ENCODE measurements around the gene ATG4B. TPM values are rescaled to one million over a fixed set of nuclear protein-coding genes. Genes with fewer than 3 reads are reported as not detected.

The ATG4B gene
- total RNA-seq, 2 experiments from 2014 or later: 86.5 to 89.4 TPM

DNA sequence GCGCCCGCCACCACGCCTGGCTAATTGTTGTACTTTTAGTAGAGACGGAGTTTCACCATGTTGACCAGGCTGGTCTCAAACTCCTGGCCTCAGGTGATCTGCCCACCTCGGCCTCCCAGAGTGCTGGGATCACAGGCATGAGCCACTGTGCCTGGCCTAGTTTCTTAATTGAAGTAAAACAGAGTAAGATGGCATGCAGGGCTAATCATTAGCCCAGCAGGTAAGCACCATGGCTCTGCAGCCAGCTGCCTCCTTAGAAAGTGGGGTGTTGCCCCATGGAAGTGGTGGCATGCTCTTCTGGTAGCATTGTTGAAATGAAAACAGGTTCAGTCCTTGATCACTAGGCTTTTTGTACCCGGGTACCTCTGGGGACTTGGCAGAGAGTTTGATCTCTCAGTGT, 12.4 kb downstream of the ATG4B start:
- Histone ChIP-seq H3K27ac (ENCODE audit: low read depth in 1 of 2, low read length in 2 of 2) (no peak overlapping the region), H3K9me3 (ENCODE audit: control insufficient read depth in 1 of 2, insufficient read depth in 1 of 2, low read length in 2 of 2) (no peaks in the 10 kb centered on the region), H3K36me3 (ENCODE audit: insufficient read depth, low read length) (peaks cover 41% of the 10 kb centered on the region), H3K4me3 (ENCODE audit: low read length) (no peak overlapping the region), H3K4me1 (ENCODE audit: insufficient read depth, low read length) (peaks cover 6% of the 10 kb centered on the region), H3K27me3 (ENCODE audit: control insufficient read depth in 1 of 2, insufficient read depth in 2 of 2, low read length in 2 of 2) (no peaks in the 10 kb centered on the region)
- ChIA-PET CTCF (no interaction called here), POLR2A (no interaction called here)
- H3K4me3 Mint-ChIP-seq: no peak overlapping the region
- no peaks in the 10 kb centered on the region for H3K9me3 Mint-ChIP-seq
- no peak overlapping the region for H3K27ac Mint-ChIP-seq
- peaks cover 43% of the 10 kb centered on the region for H3K36me3 Mint-ChIP-seq (ENCODE audit: low read depth)
- ATAC-seq (ENCODE audit: poor library complexity) (no peak), DNase-seq (no peak)
- peaks cover 14% of the 10 kb centered on the region for H3K4me1 Mint-ChIP-seq (ENCODE audit: low read depth)
- no peaks in the 10 kb centered on the region for H3K27me3 Mint-ChIP-seq
- intact Hi-C loops (cut with DNase I, micrococcal nuclease): no loop called here
- TF ChIP-seq, protein P1, sequence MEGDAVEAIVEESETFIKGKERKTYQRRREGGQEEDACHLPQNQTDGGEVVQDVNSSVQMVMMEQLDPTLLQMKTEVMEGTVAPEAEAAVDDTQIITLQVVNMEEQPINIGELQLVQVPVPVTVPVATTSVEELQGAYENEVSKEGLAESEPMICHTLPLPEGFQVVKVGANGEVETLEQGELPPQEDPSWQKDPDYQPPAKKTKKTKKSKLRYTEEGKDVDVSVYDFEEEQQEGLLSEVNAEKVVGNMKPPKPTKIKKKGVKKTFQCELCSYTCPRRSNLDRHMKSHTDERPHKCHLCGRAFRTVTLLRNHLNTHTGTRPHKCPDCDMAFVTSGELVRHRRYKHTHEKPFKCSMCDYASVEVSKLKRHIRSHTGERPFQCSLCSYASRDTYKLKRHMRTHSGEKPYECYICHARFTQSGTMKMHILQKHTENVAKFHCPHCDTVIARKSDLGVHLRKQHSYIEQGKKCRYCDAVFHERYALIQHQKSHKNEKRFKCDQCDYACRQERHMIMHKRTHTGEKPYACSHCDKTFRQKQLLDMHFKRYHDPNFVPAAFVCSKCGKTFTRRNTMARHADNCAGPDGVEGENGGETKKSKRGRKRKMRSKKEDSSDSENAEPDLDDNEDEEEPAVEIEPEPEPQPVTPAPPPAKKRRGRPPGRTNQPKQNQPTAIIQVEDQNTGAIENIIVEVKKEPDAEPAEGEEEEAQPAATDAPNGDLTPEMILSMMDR (IDR thresholded peaks at IDR 0.05): no peak

DNA sequence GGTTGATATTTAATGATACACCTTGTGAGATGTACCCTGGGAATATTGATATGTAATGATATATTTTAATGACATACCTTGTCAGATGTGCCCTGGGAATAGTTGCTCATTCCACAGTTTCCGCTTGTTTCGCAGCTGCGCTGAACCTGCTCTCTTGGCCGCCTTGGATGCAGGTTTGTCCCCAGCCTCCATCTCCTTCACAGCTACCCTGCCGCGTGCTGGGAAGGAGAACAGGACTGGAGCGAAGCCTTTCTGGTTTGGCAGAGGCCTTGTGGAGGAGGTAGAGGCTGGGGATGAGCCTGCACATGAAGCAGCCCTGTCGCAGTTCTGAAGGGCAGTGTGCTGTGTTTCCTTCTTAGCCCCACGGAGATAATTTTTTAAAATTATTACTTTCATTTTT, 14.6 kb downstream of the ATG4B start:
- intact Hi-C loops (cut with DNase I, micrococcal nuclease): no loop called here
- H3K27me3 ChIP-seq (ENCODE audit: control insufficient read depth in 1 of 2, insufficient read depth in 2 of 2, low read length in 2 of 2): no peaks in the 10 kb centered on the region
- peaks cover 64% of the 10 kb centered on the region for H3K36me3 Mint-ChIP-seq (ENCODE audit: low read depth)
- peaks cover 10% of the 10 kb centered on the region for H3K4me1 Mint-ChIP-seq (ENCODE audit: low read depth)
- H3K27ac Mint-ChIP-seq: no peak overlapping the region
- H3K4me3 Mint-ChIP-seq: no peak overlapping the region
- H3K36me3 ChIP-seq (ENCODE audit: insufficient read depth, low read length): peaks cover 60% of the 10 kb centered on the region
- H3K4me1 ChIP-seq (ENCODE audit: insufficient read depth, low read length): no peaks in the 10 kb centered on the region
- DNase-seq (no peak), ATAC-seq (ENCODE audit: poor library complexity) (no peak)
- no peaks in the 10 kb centered on the region for H3K27me3 Mint-ChIP-seq
- H3K27ac ChIP-seq (ENCODE audit: low read depth in 1 of 2, low read length in 2 of 2): no peak overlapping the region
- H3K9me3 ChIP-seq (ENCODE audit: control insufficient read depth in 1 of 2, insufficient read depth in 1 of 2, low read length in 2 of 2): no peaks in the 10 kb centered on the region
- ChIA-PET POLR2A (no interaction called here), CTCF (no interaction called here)
- no peak overlapping the region for H3K4me3 ChIP-seq (ENCODE audit: low read length)
- H3K9me3 Mint-ChIP-seq: no peaks in the 10 kb centered on the region
- TF ChIP-seq, protein P1 (IDR thresholded peaks at IDR 0.05): no peak

- Histone ChIP-seq H3K4me1 (ENCODE audit: insufficient read depth, low read length) (no peaks in the 10 kb centered on the region), H3K36me3 (ENCODE audit: insufficient read depth, low read length) (peaks cover 64% of the 10 kb centered on the region), H3K4me3 (ENCODE audit: low read length) (no peak overlapping the region), H3K27me3 (ENCODE audit: control insufficient read depth in 1 of 2, insufficient read depth in 2 of 2, low read length in 2 of 2) (no peaks in the 10 kb centered on the region), H3K27ac (ENCODE audit: low read depth in 1 of 2, low read length in 2 of 2) (no peak overlapping the region), H3K9me3 (ENCODE audit: control insufficient read depth in 1 of 2, insufficient read depth in 1 of 2, low read length in 2 of 2) (no peaks in the 10 kb centered on the region)
- Mint-ChIP-seq H3K36me3 (ENCODE audit: low read depth) (peaks cover 69% of the 10 kb centered on the region), H3K27me3 (no peaks in the 10 kb centered on the region), H3K27ac (no peak overlapping the region), H3K9me3 (no peaks in the 10 kb centered on the region), H3K4me3 (no peak overlapping the region), H3K4me1 (ENCODE audit: low read depth) (peaks cover 10% of the 10 kb centered on the region)
- TF ChIP-seq, protein P1 (IDR thresholded peaks at IDR 0.05): no peak
- POLR2A ChIA-PET: no interaction called here
- CTCF ChIA-PET: no interaction called here
- ATAC-seq (ENCODE audit: poor library complexity): no peak
- DNase-seq: no peak
- intact Hi-C loops (cut with DNase I, micrococcal nuclease): no loop called here
Measured at GRCh38 chr2:241652722-241653121, 15.2 kb downstream of the ATG4B start.

All from CD4-positive, alpha-beta T cell (primary cell).